Subcutaneous abdominal adipose tissue (tissue), 5 donors: Measurements from ENCODE around the gene AP5S1.
A peak's percentile ranks its signal among the peaks of the same experiment; 100 is the strongest.

ENCODE experiments used
- H3K27ac ChIP-seq: one replicate; pipeline ENCODE4 v1.7.0; 2013; ENCODE audit warnings: low read depth, mild to moderate bottlenecking, inconsistent platforms, low read length, moderate library complexity
- H3K27me3 ChIP-seq, 5 donors: one replicate each; pipeline ENCODE4 v1.7.0; 2013; ENCODE audit warnings: low read length in 5 of 5, inconsistent platforms in 1 of 5; ENCODE audit not compliant: control insufficient read depth in 5 of 5, insufficient read depth in 4 of 5
- H3K36me3 ChIP-seq, 5 donors: one replicate each; pipeline ENCODE4 v1.7.0; 2013; ENCODE audit warnings: low read length in 5 of 5; ENCODE audit not compliant: control insufficient read depth in 5 of 5, insufficient read depth in 5 of 5
- H3K4me1 ChIP-seq, 5 donors: one replicate each; pipeline ENCODE4 v1.7.0; 2013; ENCODE audit warnings: low read length in 5 of 5, mild to moderate bottlenecking in 3 of 5, moderate library complexity in 1 of 5; ENCODE audit not compliant: control insufficient read depth in 5 of 5, insufficient read depth in 5 of 5
- H3K4me3 ChIP-seq, 5 donors: one replicate each; pipeline ENCODE4 v1.7.0; 2013; ENCODE audit warnings: low read length in 5 of 5, low read depth in 1 of 5
- H3K9ac ChIP-seq, 5 donors: one replicate each; pipeline ENCODE4 v1.7.0; 2013; ENCODE audit warnings: low read length in 5 of 5, mild to moderate bottlenecking in 4 of 5, moderate library complexity in 3 of 5
- H3K9me3 ChIP-seq, 5 donors: one replicate each; pipeline ENCODE4 v1.7.0; 2013; ENCODE audit warnings: low read length in 5 of 5; ENCODE audit not compliant: control insufficient read depth in 5 of 5
- donor health status: healthy.
- donor health status: healthy.
- donor health status: healthy.
- donor health status: healthy.
- donor health status: healthy.

Gene AP5S1

DNA sequence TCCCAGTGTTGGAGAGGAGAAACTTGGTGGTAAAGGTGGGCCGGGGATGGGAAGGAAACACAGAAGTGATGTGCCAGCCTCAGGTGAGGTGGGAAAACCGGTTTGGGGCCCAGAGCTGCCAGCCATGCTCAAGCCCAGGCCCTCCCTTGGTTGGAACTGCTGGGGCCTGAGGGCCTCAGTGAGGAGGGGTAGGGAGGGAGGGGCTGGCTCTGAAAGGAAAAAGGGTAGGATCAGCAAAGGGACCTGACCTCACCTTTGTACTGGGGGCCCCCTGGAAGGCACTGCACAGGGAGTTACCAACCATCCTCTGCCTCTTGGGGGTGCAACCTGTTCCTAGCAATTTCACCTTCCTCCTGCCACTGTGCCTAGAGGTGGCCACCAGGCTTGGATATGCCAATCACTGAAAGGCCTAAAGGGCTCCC, 37.3 kb upstream of the AP5S1 start:
- no peaks in the 10 kb centered on the region for H3K27me3 ChIP-seq

DNA sequence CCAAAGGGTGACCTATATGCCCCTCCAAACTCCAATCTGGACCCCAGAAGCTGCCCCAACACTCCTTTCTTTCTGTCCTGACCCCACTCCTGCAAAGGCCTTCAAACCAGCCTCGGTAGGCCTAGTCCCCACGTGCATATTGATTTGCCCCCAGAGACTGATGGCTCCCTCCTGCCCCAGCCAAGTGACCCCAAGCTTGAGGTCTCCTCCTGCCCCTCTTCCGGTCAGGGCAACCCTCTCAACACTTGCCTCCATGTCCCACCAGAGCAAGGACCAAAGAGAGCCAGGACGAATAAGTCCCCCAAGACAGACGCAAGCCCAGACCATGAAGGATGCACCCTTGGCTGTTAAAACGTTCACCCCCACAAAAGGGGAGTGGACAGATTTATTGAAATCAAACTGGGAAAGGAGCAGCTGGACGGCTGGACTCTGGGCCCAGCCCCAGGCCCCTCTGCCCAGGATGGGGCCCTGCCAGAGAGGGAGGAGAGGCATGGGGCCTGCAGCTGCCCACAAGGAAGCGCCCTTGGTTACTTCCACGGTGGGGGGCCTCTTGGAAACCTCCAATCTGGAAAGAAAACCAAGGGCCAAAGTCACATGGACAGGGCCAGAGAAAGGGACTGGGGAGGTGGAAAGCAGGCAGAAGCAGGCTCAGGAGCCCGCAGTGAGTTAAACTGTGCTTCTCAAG, 36.7 kb upstream of the AP5S1 start:
- H3K9ac ChIP-seq: peak overlapping the region in 2 of 5 donors; percentile 7 to 23
- no peaks in the 10 kb centered on the region for H3K27me3 ChIP-seq
- peaks cover 4 to 47% (median 41%) of the 10 kb centered on the region in 5 donors for H3K4me1 ChIP-seq
- no peaks in the 10 kb centered on the region for H3K9me3 ChIP-seq
- H3K4me3 ChIP-seq: no peak overlapping the region
- peaks cover 0 to 12% (median 6%) of the 10 kb centered on the region in 5 donors for H3K36me3 ChIP-seq
- no peak overlapping the region for H3K27ac ChIP-seq

More for the DNA sequence above, 37.3 kb upstream of the AP5S1 start:
- Histone ChIP-seq H3K27ac (no peak overlapping the region), H3K9me3 (no peaks in the 10 kb centered on the region), H3K9ac (peak overlapping the region in 1 of 5 donors; percentile 23), H3K4me3 (no peak overlapping the region), H3K36me3 (peaks cover 0 to 12% (median 6%) of the 10 kb centered on the region in 5 donors), H3K4me1 (peaks cover 4 to 53% (median 46%) of the 10 kb centered on the region in 5 donors)

DNA sequence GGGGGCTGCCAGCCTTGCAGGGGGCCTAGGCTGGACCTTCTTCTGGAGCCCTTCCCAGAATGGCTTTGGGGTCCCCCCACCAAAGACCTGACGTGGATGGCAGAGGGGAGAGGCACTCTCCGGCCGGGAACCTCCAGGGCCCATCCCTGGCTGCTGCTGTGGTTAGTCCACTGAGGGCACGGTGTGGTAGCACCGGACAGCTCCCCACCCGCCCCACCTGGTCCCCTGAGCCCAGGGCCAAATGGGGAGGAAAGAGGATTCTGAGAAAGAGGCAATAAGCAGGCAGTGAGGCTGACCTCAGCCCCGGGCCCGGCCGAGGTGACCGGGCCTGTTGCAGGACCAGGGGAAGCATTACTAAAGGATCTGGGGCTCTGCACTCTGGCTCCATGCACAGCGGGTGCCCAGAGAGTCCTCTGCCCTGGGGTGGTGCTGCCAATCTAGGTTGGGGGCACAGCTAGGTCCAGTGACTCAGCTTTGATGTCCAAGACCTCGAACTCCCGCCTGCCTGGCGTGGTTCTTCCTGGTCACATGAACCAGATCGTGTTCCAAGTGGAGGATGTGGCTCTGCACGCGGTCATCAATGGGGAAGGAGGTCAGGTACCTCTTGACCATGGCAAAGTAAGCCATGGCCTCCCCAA, 36.0 kb upstream of the AP5S1 start:
- H3K9ac ChIP-seq: peak overlapping the region in 2 of 5 donors; percentile 64 to 75
- peaks cover 4 to 46% (median 41%) of the 10 kb centered on the region in 5 donors for H3K4me1 ChIP-seq
- no peak overlapping the region for H3K27ac ChIP-seq
- no peaks in the 10 kb centered on the region for H3K27me3 ChIP-seq
- H3K9me3 ChIP-seq: no peaks in the 10 kb centered on the region
- peaks cover 0 to 12% (median 6%) of the 10 kb centered on the region in 5 donors for H3K36me3 ChIP-seq
- peak overlapping the region; percentile 8 to 89 (median 81) for H3K4me3 ChIP-seq

DNA sequence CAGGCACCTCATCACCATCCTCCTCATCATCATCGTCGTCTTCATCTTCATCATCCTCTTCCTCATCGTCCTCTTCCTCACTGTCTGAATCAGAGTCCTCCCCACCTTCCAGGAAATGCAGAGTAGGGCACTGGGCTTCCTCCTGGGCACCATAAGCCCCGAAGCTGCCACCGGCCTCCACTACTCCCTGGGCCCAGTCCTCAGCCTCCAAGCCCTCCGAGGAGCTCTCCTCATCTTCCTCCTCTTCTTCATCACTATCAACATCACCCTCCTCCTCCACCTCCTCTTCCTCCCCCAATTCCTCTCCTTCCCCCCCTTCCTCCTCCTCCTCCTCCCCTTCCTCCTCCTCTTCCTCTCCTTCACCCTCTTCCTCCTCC, 35.5 kb upstream of the AP5S1 start:
- Histone ChIP-seq H3K36me3 (peaks cover 0 to 12% (median 6%) of the 10 kb centered on the region in 5 donors), H3K4me3 (peak overlapping the region; percentile 8 to 89 (median 81)), H3K27me3 (no peaks in the 10 kb centered on the region), H3K27ac (peak overlapping the region; percentile 9), H3K9me3 (no peaks in the 10 kb centered on the region), H3K9ac (peak overlapping the region in 2 of 5 donors; percentile 64 to 75), H3K4me1 (peaks cover 4 to 46% (median 41%) of the 10 kb centered on the region in 5 donors)

DNA sequence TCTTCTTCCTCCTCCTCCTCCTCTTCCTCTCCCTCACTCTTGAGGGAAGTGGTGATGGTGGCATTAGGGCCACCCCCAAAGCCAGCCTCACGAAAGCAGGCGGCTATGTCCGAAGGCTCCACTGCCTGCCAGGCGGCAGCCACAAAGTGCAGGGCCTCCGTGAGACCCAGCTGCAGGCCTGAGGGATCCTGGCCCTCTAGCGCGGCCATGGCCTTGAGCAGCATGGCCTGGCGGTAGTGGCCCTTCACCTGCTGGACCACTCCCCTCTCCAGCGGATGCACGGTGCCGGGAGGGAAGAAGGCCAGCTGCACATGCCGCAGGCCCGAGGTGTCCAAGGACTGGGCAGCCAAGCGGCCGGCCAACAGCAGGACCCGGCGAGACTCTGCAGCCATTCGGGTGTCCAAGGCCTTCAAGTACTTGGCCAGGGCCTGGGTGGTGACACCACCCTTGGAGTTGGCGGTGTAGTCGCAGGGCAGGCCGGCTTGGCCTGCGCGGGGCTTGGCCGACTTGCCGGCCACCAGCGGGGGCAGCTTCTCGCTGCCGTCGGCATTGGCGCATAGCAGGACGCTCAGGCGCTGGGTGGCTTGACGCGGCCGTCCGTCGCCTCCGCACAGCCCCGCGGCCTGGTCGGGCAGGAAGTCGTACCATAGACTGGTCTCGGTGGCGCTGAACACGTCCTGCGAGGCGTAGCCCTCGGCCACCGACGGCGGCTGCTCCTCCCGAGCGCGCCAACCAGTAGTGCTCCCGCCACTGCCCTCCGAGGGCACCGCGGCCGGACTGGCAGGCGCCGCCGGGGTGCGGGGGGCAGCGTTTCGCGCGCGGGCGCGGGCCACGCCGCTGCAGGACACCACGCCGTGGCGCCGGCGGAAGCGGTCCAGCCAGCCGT, 34.9 kb upstream of the AP5S1 start:
- H3K36me3 ChIP-seq: peaks cover 0 to 12% (median 6%) of the 10 kb centered on the region in 5 donors
- H3K4me3 ChIP-seq: peak overlapping the region; percentile 29 to 91 (median 85)
- H3K27ac ChIP-seq: peak overlapping the region; percentile 9
- H3K27me3 ChIP-seq: no peaks in the 10 kb centered on the region
- peaks cover 4 to 46% (median 41%) of the 10 kb centered on the region in 5 donors for H3K4me1 ChIP-seq
- H3K9ac ChIP-seq: peak overlapping the region in 4 of 5 donors; percentile 20 to 81 (median 62)
- H3K9me3 ChIP-seq: no peaks in the 10 kb centered on the region

DNA sequence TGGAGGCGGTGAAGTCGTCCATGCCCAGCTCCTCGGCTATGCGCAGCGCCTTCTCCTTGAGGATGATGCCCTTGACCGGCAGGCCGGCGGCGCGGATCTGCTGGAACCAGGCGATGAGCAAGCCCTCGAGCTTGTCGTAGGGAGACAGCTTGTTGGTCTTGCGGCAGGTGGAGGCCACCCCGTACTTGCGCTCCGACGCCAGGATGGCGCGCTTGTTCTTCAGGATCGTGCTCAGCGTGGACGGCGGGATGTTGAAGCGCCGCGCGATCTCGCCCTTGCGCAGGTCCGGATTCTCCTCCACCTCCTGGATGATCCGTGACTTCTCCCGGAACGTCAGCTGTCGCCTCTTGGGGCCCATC, 34.2 kb upstream of the AP5S1 start:
- no peaks in the 10 kb centered on the region for H3K9me3 ChIP-seq
- peak overlapping the region in 4 of 5 donors; percentile 20 to 81 (median 62) for H3K9ac ChIP-seq
- H3K27me3 ChIP-seq: no peaks in the 10 kb centered on the region
- H3K4me1 ChIP-seq: peaks cover 4 to 41% (median 37%) of the 10 kb centered on the region in 5 donors
- H3K4me3 ChIP-seq: peak overlapping the region; percentile 29 to 91 (median 85)
- peaks cover 0 to 12% (median 6%) of the 10 kb centered on the region in 5 donors for H3K36me3 ChIP-seq
- no peak overlapping the region for H3K27ac ChIP-seq

DNA sequence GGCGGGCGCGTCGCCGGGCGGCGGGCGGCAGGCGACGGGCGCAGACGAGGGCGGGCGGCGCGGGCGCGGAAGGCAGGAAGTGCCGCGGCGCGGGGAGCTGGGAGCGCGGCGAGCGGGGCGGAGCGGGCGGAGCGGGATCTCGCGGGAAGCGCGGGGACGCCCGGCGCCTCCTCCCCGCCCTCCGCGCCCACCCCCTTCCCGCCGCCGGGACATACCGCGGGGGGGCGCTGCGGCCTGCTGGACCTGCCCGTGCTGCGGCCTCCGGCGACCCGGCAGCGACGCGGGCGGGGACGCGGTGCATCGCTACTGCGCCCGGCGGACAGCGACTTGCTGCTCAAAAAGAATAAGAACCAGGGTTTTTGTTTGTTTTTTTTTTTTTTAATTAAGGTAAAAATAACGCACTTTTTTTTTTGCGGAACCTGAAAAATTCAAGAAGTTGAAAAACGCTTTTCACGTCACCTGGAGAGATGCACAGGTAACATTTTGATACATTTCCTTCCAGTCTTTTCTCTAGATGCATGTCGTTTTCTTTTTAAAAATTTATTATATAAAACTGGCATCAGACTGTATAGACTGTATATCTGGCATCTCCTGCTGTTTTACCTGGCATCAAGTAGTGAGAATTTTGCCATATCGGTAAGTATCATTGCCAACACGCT, 33.6 kb upstream of the AP5S1 start, which contains the start of gene CENPB:
Gene CENPB, minus strand, starts transcription at position 76 of the 659 bp plus-strand sequence. CDS start 257 bp downstream, outside the sequence.
- H3K4me1 ChIP-seq: peaks cover 4 to 35% (median 33%) of the 10 kb centered on the region in 5 donors
- H3K27me3 ChIP-seq: no peaks in the 10 kb centered on the region
- H3K36me3 ChIP-seq: peaks cover 0 to 12% (median 6%) of the 10 kb centered on the region in 5 donors
- peak within 1 kb of the TSS; percentile 35 to 91 (median 85) for H3K4me3 ChIP-seq
- no peaks in the 10 kb centered on the region for H3K9me3 ChIP-seq
- peak within 1 kb of the TSS in 4 of 5 donors; percentile 20 to 81 (median 62) for H3K9ac ChIP-seq
- H3K27ac ChIP-seq: peak within 1 kb of the TSS; percentile 9

DNA sequence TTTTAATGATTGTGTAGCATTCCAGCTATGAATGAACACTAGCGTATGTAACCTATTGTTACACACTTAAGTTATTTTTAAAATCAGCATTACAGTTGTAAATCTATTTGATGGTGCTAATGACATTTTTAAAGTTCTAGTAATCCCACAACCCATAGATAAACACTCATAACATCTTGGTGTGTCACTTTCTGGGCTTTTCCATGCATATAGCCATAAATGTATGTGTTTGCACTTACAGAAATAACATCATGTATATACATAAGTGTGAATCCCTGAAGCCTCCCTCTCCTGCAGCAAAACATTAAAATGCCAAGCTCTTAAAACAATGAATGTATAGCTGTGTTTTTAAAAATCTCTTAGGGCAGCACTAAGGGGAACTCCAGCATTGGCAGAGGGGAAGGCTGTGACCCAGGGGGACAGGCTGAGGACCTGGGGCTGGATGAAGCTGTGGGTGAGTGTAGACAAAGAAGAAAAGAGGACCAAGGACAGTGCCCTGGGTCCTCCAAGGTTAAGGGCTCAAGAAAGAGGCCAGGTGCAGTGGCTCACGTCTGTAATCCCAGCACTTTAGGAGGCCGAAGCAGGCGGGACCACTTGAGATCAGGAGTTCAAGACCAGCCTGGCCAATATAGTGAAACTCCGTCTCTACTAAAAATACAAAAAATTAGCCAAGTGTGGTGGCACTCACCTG, 32.9 kb upstream of the AP5S1 start:
- no peaks in the 10 kb centered on the region for H3K9me3 ChIP-seq
- no peaks in the 10 kb centered on the region for H3K27me3 ChIP-seq
- peaks cover 0 to 12% (median 6%) of the 10 kb centered on the region in 5 donors for H3K36me3 ChIP-seq
- H3K27ac ChIP-seq: no peak overlapping the region
- peak overlapping the region in 3 of 5 donors; percentile 35 to 47 (median 42) for H3K4me3 ChIP-seq
- peaks cover 4 to 35% (median 33%) of the 10 kb centered on the region in 5 donors for H3K4me1 ChIP-seq
- peak overlapping the region in 2 of 5 donors; percentile 4 to 47 for H3K9ac ChIP-seq

DNA sequence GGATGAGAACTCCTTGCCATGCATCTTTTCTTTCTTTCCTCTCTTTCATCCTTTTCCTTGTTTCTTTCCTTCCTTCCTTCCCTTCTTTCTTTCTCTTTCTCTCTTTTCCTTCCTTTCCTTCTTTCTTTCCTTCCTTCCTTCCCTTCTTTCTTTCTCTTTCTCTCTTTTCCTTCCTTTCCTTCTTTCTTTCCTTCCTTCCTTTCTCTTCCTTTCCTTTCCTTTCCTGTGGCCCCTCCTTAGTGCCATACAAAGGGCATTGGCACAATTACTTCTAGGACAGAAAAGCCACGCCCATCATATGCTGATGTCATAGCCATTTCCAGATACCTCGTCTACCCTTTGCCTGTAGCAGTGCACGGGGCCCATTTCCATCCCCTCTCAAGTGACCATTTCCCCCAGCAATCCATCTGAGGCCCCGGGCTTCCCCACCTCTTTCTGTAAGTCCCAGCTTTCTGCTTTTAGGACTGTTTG, 31.6 kb upstream of the AP5S1 start:
- Histone ChIP-seq H3K27me3 (no peaks in the 10 kb centered on the region), H3K4me3 (no peak overlapping the region), H3K9ac (no peak overlapping the region), H3K36me3 (peaks cover 0 to 6% (median 4%) of the 10 kb centered on the region in 5 donors), H3K4me1 (peaks cover 4 to 30% (median 28%) of the 10 kb centered on the region in 5 donors), H3K9me3 (no peaks in the 10 kb centered on the region), H3K27ac (no peak overlapping the region)
